ENCODE measurements around the gene ADAMTSL2.

DNA sequence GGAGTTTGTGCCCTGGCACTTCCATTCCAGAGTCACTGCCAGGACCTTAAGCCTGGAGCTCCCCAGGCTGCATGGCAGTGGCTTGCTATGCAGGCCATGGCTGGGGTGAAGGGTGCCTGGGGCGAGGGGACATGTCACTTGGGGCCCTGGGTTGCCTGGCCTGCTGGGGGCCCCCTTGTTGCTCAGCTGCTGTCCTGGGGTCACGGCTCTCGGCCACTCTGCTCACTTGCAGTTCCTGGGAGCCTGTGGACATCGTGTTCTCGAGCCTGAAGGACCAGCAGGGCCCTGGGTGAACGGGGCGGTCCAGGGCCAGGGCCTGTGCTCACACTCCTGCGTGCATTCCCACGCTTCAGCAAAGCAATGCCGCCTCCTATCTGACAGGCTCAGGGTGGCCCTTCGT is 41.1 kb upstream of the ADAMTSL2 start:
- TF ChIP-seq, protein P1, sequence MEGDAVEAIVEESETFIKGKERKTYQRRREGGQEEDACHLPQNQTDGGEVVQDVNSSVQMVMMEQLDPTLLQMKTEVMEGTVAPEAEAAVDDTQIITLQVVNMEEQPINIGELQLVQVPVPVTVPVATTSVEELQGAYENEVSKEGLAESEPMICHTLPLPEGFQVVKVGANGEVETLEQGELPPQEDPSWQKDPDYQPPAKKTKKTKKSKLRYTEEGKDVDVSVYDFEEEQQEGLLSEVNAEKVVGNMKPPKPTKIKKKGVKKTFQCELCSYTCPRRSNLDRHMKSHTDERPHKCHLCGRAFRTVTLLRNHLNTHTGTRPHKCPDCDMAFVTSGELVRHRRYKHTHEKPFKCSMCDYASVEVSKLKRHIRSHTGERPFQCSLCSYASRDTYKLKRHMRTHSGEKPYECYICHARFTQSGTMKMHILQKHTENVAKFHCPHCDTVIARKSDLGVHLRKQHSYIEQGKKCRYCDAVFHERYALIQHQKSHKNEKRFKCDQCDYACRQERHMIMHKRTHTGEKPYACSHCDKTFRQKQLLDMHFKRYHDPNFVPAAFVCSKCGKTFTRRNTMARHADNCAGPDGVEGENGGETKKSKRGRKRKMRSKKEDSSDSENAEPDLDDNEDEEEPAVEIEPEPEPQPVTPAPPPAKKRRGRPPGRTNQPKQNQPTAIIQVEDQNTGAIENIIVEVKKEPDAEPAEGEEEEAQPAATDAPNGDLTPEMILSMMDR (conservative IDR thresholded peaks at IDR 0.05), result no peak
- no peak for TF ChIP-seq ZFX (IDR thresholded peaks at IDR 0.05)
